SU-DHL-6 (cell line): ENCODE data around the gene BRI3.

Source experiments
- H2AFZ ChIP-seq: fragments of 200-600 bp; sonication (generic); 2 replicates; pipeline ENCODE4 v1.6.1; 2014; ENCODE audit warnings: low read depth, mild to moderate bottlenecking, moderate library complexity, mixed read lengths, antibody characterized with exemption, low read length; ENCODE audit not compliant: severe bottlenecking
- H3F3A ChIP-seq: fragments of 200-600 bp; shearing (Covaris generic); 2 replicates; pipeline ENCODE4 v1.6.0; 2016; ENCODE audit warnings: antibody characterized with exemption, mild to moderate bottlenecking; ENCODE audit not compliant: insufficient read depth
- H3K27ac ChIP-seq: fragments of 200-600 bp; sonication (generic); 2 replicates; pipeline ENCODE4 v1.5.1; 2016; ENCODE audit warnings: low read depth, mild to moderate bottlenecking, low read length, moderate library complexity, mixed read lengths
- H3K27me3 ChIP-seq: fragments of 200-600 bp; sonication (generic), shearing (Covaris generic); 2 replicates; pipeline ENCODE4 v1.6.0; 2014; ENCODE audit warnings: mild to moderate bottlenecking, low read length
- H3K36me3 ChIP-seq: fragments of 200-600 bp; sonication (generic); 2 replicates; pipeline ENCODE4 v1.6.1; 2014; ENCODE audit warnings: mild to moderate bottlenecking, low read length, mixed read lengths
- H3K4me2 ChIP-seq: fragments of 300-600, 200-600 bp; shearing (Covaris generic), sonication (generic); 2 replicates; pipeline ENCODE4 v1.6.0; 2014; ENCODE audit warnings: low read length, low read depth, mild to moderate bottlenecking; ENCODE audit not compliant: poor library complexity, severe bottlenecking
- H3K4me3 ChIP-seq: fragments of 200-600 bp; sonication (generic); 2 replicates; pipeline ENCODE4 v1.5.1; 2014; ENCODE audit warnings: antibody characterized with exemption, low read length, mild to moderate bottlenecking, mixed read lengths; ENCODE audit not compliant: insufficient read depth, poor library complexity, severe bottlenecking
- H3K79me2 ChIP-seq: fragments of 200-600 bp; sonication (generic); 2 replicates; pipeline ENCODE4 v1.6.1; 2014; ENCODE audit warnings: mild to moderate bottlenecking, low read length, moderate library complexity; ENCODE audit not compliant: insufficient read depth
- H3K9ac ChIP-seq: fragments of 200-600 bp; sonication (generic); 2 replicates; pipeline ENCODE4 v1.7.0; 2014; ENCODE audit warnings: mild to moderate bottlenecking, low read length
- H3K9me2 ChIP-seq: fragments of 200-600 bp; sonication (generic); replicated peaks from 2 replicates; pipeline ENCODE4 v1.6.1; 2014; ENCODE audit warnings: low read length; ENCODE audit not compliant: insufficient read depth
- H3K9me3 ChIP-seq: fragments of 200-600 bp; sonication (generic); 2 replicates; pipeline ENCODE4 v1.6.1; 2014; ENCODE audit warnings: low read length, mixed read lengths; ENCODE audit not compliant: insufficient read depth
- H4K20me1 ChIP-seq: fragments of 200-600 bp; sonication (generic); 2 replicates; pipeline ENCODE4 v1.6.1; 2014; ENCODE audit warnings: low read depth, mild to moderate bottlenecking, antibody characterized with exemption, low read length, moderate library complexity, mixed read lengths
- EZH2phosphoT487 ChIP-seq: fragments of 200-600 bp; sonication (generic), shearing (Covaris generic); conservative IDR thresholded peaks from 2 replicates; pipeline ENCODE4 v1.6.1; 2018; ENCODE audit warnings: mild to moderate bottlenecking, antibody characterized with exemption, low read length, moderate library complexity, mixed read lengths
- TF ChIP-seq, protein P1 (sequence below): fragments of 200-600 bp; sonication (generic); IDR thresholded peaks from one replicate; pipeline ENCODE4 v1.5.1; 2017; ENCODE audit warnings: antibody characterized with exemption, mild to moderate bottlenecking, low read length, moderate library complexity; ENCODE audit not compliant: insufficient read depth, poor library complexity, severe bottlenecking

BRI3 gene

DNA sequence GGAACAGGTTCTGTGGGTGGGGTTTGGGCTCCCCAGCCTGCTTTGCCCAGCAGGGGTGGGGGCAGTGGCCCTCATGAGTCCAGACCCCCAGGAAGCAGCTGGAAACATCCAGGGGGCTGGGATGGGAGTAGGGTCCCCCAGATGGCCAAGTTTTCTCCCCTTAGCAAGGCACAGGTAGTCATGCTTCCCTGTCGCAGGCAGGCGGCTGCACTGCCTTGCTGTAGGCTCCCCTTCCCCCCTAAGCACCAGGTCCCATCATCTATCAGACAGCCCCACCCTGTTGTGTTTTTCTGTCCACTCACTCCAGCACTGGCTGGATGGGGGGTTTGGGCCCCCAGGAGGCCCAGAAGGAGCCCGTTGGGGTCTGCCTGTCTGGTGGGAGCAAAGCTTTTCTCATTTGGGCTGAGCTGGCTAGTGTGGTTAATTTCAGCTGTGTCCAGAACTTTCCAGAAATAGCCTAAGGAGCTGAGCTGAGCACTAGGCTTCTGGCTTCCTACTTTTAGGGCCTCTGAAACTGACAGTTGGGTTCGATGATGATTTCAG is 7.9 kb downstream of the BRI3 start:
- no peak for TF ChIP-seq EZH2phosphoT487
- TF ChIP-seq, protein P1, sequence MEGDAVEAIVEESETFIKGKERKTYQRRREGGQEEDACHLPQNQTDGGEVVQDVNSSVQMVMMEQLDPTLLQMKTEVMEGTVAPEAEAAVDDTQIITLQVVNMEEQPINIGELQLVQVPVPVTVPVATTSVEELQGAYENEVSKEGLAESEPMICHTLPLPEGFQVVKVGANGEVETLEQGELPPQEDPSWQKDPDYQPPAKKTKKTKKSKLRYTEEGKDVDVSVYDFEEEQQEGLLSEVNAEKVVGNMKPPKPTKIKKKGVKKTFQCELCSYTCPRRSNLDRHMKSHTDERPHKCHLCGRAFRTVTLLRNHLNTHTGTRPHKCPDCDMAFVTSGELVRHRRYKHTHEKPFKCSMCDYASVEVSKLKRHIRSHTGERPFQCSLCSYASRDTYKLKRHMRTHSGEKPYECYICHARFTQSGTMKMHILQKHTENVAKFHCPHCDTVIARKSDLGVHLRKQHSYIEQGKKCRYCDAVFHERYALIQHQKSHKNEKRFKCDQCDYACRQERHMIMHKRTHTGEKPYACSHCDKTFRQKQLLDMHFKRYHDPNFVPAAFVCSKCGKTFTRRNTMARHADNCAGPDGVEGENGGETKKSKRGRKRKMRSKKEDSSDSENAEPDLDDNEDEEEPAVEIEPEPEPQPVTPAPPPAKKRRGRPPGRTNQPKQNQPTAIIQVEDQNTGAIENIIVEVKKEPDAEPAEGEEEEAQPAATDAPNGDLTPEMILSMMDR = no peak
- Histone ChIP-seq H2AFZ (no peak overlapping the region), H3K79me2 (no peaks in the 10 kb centered on the region), H3K27ac (no peak overlapping the region), H3K9me2 (no peaks in the 10 kb centered on the region), H3K9me3 (no peaks in the 10 kb centered on the region), H3K27me3 (no peaks in the 10 kb centered on the region), H3K9ac (no peak overlapping the region), H3F3A (no peaks in the 10 kb centered on the region), H3K4me3 (no peak overlapping the region), H4K20me1 (no peaks in the 10 kb centered on the region), H3K36me3 (no peaks in the 10 kb centered on the region), H3K4me2 (no peak overlapping the region)

DNA sequence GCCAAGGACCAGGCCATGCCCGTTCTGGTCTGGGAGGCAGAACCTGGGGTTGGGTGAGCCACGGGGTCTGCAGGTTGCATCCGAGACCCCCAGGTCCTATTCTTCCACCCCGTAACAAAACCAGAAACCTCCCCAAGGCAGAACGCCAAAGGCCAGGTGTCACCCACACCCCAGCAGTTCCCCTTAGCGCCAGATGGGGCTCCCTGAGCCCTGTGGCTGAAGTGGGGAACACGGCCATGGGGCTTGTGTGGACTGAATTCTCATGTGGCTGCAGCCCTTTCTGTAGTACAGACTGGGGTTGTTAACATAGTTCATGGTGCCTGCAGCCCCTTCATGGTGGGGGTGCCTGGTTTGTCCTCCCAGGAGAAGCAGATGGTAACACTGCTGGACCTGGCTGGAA is 10.2 kb downstream of the BRI3 start:
- H3K79me2 ChIP-seq = no peaks in the 10 kb centered on the region
- TF ChIP-seq, protein P1 = no peak
- TF ChIP-seq EZH2phosphoT487 = no peak
- H2AFZ ChIP-seq = no peak overlapping the region
- H3K4me3 ChIP-seq = no peak overlapping the region
- H4K20me1 ChIP-seq = no peaks in the 10 kb centered on the region
- no peaks in the 10 kb centered on the region for H3K27me3 ChIP-seq
- no peak overlapping the region for H3K9ac ChIP-seq
- H3K9me2 ChIP-seq = no peaks in the 10 kb centered on the region
- H3K27ac ChIP-seq = no peak overlapping the region
- no peaks in the 10 kb centered on the region for H3K36me3 ChIP-seq
- H3K9me3 ChIP-seq = no peaks in the 10 kb centered on the region
- H3F3A ChIP-seq = no peaks in the 10 kb centered on the region
- no peak overlapping the region for H3K4me2 ChIP-seq

DNA sequence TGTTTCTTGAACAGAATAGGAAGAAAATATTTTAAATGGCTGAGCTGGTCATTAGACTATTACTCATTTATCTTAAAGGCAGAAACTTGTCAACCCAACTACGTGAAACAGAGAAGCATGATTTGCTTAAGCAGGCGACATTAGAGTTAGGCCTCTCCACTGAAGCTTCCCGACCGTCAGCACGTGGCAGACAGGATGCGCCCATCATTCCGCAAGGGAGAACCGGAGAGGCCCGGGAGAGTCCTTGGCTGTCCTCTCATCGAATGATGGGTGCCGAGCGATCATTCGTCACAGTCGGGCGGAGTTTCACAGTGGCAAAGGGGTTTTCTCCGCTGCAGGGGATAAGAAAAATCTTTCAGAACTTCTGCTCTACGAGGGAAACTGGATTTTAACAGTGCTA is 11.8 kb downstream of the BRI3 start:
- H3K4me3 ChIP-seq = no peak overlapping the region
- H3K9me3 ChIP-seq = no peaks in the 10 kb centered on the region
- TF ChIP-seq, protein P1 = no peak
- no peak for TF ChIP-seq EZH2phosphoT487
- H4K20me1 ChIP-seq = no peaks in the 10 kb centered on the region
- H3K9ac ChIP-seq = no peak overlapping the region
- H2AFZ ChIP-seq = no peak overlapping the region
- no peak overlapping the region for H3K4me2 ChIP-seq
- H3K9me2 ChIP-seq = no peaks in the 10 kb centered on the region
- H3K27ac ChIP-seq = no peak overlapping the region
- no peaks in the 10 kb centered on the region for H3K27me3 ChIP-seq
- no peaks in the 10 kb centered on the region for H3K36me3 ChIP-seq
- H3F3A ChIP-seq = no peaks in the 10 kb centered on the region
- no peaks in the 10 kb centered on the region for H3K79me2 ChIP-seq
